GM23338 (cell line): ENCODE results near the gene LMX1B. TPM values are rescaled to one million over a fixed set of nuclear protein-coding genes. Genes with fewer than 3 reads are reported as not detected.

Source experiments
- ATAC-seq: fragments of 200-7000 bp; cut with Tn5 transposase; 3 replicates; pipeline ENCODE4 v1.9.1; 2020
- DNase-seq: peaks from one replicate; pipeline ENCODE4 v3.0.0-alpha.2; 2015; ENCODE audit warnings: low spot score
- H2AFZ ChIP-seq: fragments of 200-600 bp; sonication (generic); 2 replicates; pipeline ENCODE4 v1.8.0; 2016; ENCODE audit warnings: antibody characterized with exemption, mild to moderate bottlenecking, moderate library complexity
- H3F3A ChIP-seq: fragments of 200-600 bp; sonication (generic); replicated peaks from 2 replicates; pipeline ENCODE4 v1.8.0; 2017; ENCODE audit warnings: antibody characterized with exemption, mixed run types, low read depth
- H3K27ac ChIP-seq: fragments of 200-600 bp; sonication (generic); 2 replicates; pipeline ENCODE4 v1.6.1; 2016; ENCODE audit warnings: low read depth
- H3K27me3 ChIP-seq: fragments of 200-600 bp; sonication (generic); 2 replicates; pipeline ENCODE4 v1.8.0; 2016; ENCODE audit warnings: mild to moderate bottlenecking, mixed run types, moderate library complexity; ENCODE audit not compliant: insufficient read depth
- H3K36me3 ChIP-seq: fragments of 200-600 bp; sonication (generic); 2 replicates; pipeline ENCODE4 v1.8.0; 2016; ENCODE audit warnings: mild to moderate bottlenecking; ENCODE audit not compliant: insufficient read depth
- H3K4me1 ChIP-seq: fragments of 200-600 bp; sonication (generic); 2 replicates; pipeline ENCODE4 v1.8.0; 2016; ENCODE audit warnings: mild to moderate bottlenecking, moderate library complexity; ENCODE audit not compliant: insufficient read depth
- H3K4me2 ChIP-seq: fragments of 200-600 bp; sonication (generic); 2 replicates; pipeline ENCODE4 v1.7.1; 2017; ENCODE audit warnings: mixed run types
- H3K4me3 ChIP-seq: fragments of 200-600 bp; sonication (generic); 2 replicates; pipeline ENCODE4 v1.6.1; 2016; ENCODE audit warnings: mixed run types
- H3K79me2 ChIP-seq: fragments of 200-600 bp; sonication (generic); replicated peaks from 2 replicates; pipeline ENCODE4 v1.8.0; 2017; ENCODE audit warnings: mild to moderate bottlenecking; ENCODE audit not compliant: insufficient read depth
- H3K9me2 ChIP-seq: fragments of 200-600 bp; sonication (generic); 2 replicates; pipeline ENCODE4 v1.8.0; 2017; ENCODE audit not compliant: insufficient read depth
- H4K20me1 ChIP-seq: fragments of 200-600 bp; sonication (generic); replicated peaks from 2 replicates; pipeline ENCODE4 v1.8.0; 2017; ENCODE audit warnings: mild to moderate bottlenecking; ENCODE audit not compliant: insufficient read depth
- H3K27ac Mint-ChIP-seq: 2 replicates; pipeline ENCODE4 v1.8.0; 2020; ENCODE audit warnings: inconsistent platforms, mild to moderate bottlenecking, moderate library complexity, mixed read lengths
- H3K27me3 Mint-ChIP-seq: 3 replicates; pipeline ENCODE4 v1.8.0; 2022; ENCODE audit warnings: low read depth, mild to moderate bottlenecking, moderate library complexity, mixed read lengths, inconsistent platforms; ENCODE audit not compliant: insufficient read depth, poor library complexity
- H3K36me3 Mint-ChIP-seq: 3 replicates; pipeline ENCODE4 v1.8.0; 2021; ENCODE audit warnings: low read depth, mild to moderate bottlenecking, inconsistent platforms, moderate library complexity, mixed read lengths
- H3K4me1 Mint-ChIP-seq: 3 replicates; pipeline ENCODE4 v1.8.0; 2020; ENCODE audit warnings: mild to moderate bottlenecking, inconsistent platforms, mixed read lengths
- H3K4me3 Mint-ChIP-seq: 3 replicates; pipeline ENCODE4 v1.8.0; 2021; ENCODE audit warnings: moderate library complexity, mild to moderate bottlenecking, inconsistent platforms, mixed read lengths
- H3K9me3 Mint-ChIP-seq: 3 replicates; pipeline ENCODE4 v1.8.0; 2020; ENCODE audit warnings: moderate library complexity, mild to moderate bottlenecking, inconsistent platforms, mixed read lengths
- CREB1 ChIP-seq: fragments of 250-450 bp; sonication (Bioruptor Pico); IDR thresholded peaks from 2 replicates; pipeline ENCODE4 v1.5.0; 2020; ENCODE audit warnings: low read depth, mild to moderate bottlenecking, moderate library complexity
- JUNB ChIP-seq: IDR thresholded peaks from one replicate; pipeline ENCODE4 v1.6.1; 2016; ENCODE audit warnings: antibody characterized with exemption; ENCODE audit not compliant: unreplicated experiment
- POLR2AphosphoS5 ChIP-seq: IDR thresholded peaks from 2 replicates; pipeline ENCODE4 v1.6.1; 2016; ENCODE audit warnings: antibody characterized with exemption, low read depth
- REST ChIP-seq: IDR thresholded peaks from one replicate; pipeline ENCODE4 v1.6.1; 2018; ENCODE audit warnings: antibody characterized with exemption; ENCODE audit not compliant: unreplicated experiment
- ZNF114 ChIP-seq: fragments of 250-450 bp; sonication (Bioruptor Pico); IDR thresholded peaks from 2 replicates; pipeline ENCODE4 v1.5.0; 2020; ENCODE audit warnings: mild to moderate bottlenecking, moderate library complexity
- polyA plus RNA-seq: library from polyadenylated mRNA; unstranded; fragments of >200 nt; fragmentation: Nextera tagmentation; extraction: Ambion mirVana; gene quantifications from 2 replicates; pipeline ENCODE4 v1.2.1, GENCODE V29; 2016
- total RNA-seq: library from RNA; depleted of rRNA; stranded (reverse); fragments of >200 nt; shearing (Covaris generic); gene quantifications from 2 replicates; pipeline ENCODE4 v1.2.3, GENCODE V29; 2014

The LMX1B gene
- total and polyA plus RNA-seq, 2 experiments from 2014 or later, result 0.08 to 0.21 TPM

GRCh38 chr9:126696401-126697145 is 82.8 kb downstream of the LMX1B start (continued):
- no peak for TF ChIP-seq REST

- Histone ChIP-seq H3K4me2 (no peak overlapping the region), H3K36me3 (no peaks in the 10 kb centered on the region), H3K4me3 (no peak overlapping the region), H3K4me1 (no peaks in the 10 kb centered on the region), H3K27me3 (no peaks in the 10 kb centered on the region), H2AFZ (no peak overlapping the region), H3K9me2 (no peaks in the 10 kb centered on the region), H3K79me2 (no peaks in the 10 kb centered on the region), H3K27ac (no peak overlapping the region), H3F3A (no peaks in the 10 kb centered on the region), H4K20me1 (no peaks in the 10 kb centered on the region)
- peaks cover 25% of the 10 kb centered on the region for H3K27me3 Mint-ChIP-seq
- peaks cover 10% of the 10 kb centered on the region; the same call in 2 of the 3 replicates for H3K4me1 Mint-ChIP-seq
- no peak for TF ChIP-seq CREB1 (CRISPR knock-in tag)
- TF ChIP-seq POLR2AphosphoS5, result no peak
- TF ChIP-seq REST, result no peak
- no peak for ATAC-seq
- no peak overlapping the region for H3K27ac Mint-ChIP-seq
- H3K36me3 Mint-ChIP-seq, result no peaks in the 10 kb centered on the region
- DNase-seq, result no peak
- no peaks in the 10 kb centered on the region for H3K9me3 Mint-ChIP-seq
- no peak overlapping the region for H3K4me3 Mint-ChIP-seq
Observed at GRCh38 chr9:126697330-126697729, 83.6 kb downstream of the LMX1B start.

GRCh38 chr9:126698251-126698650 is 84.5 kb downstream of the LMX1B start:
- ATAC-seq, result no peak
- Histone ChIP-seq H2AFZ (no peak overlapping the region), H3F3A (no peaks in the 10 kb centered on the region), H3K4me3 (no peak overlapping the region), H3K27me3 (no peaks in the 10 kb centered on the region), H4K20me1 (no peaks in the 10 kb centered on the region), H3K79me2 (no peaks in the 10 kb centered on the region), H3K27ac (no peak overlapping the region), H3K9me2 (no peaks in the 10 kb centered on the region), H3K4me2 (no peak overlapping the region), H3K4me1 (no peaks in the 10 kb centered on the region), H3K36me3 (no peaks in the 10 kb centered on the region)
- peaks cover 30% of the 10 kb centered on the region for H3K27me3 Mint-ChIP-seq
- H3K4me3 Mint-ChIP-seq, result no peak overlapping the region
- H3K27ac Mint-ChIP-seq, result no peak overlapping the region
- peaks cover 18% of the 10 kb centered on the region; the same call in 2 of the 3 replicates for H3K4me1 Mint-ChIP-seq
- no peaks in the 10 kb centered on the region for H3K36me3 Mint-ChIP-seq
- no peaks in the 10 kb centered on the region for H3K9me3 Mint-ChIP-seq
- no peak for TF ChIP-seq ZNF114 (CRISPR knock-in tag)
- TF ChIP-seq JUNB, result no peak
- no peak for TF ChIP-seq POLR2AphosphoS5
- DNase-seq, result no peak
